WI38 (cell line): ENCODE measurements around the gene GATAD1.
"Not testable (repeated sequence)": the region's sequence is repeated elsewhere in the genome, so short reads cannot be mapped to it uniquely, and the experiment has no call there.

Source experiments
- H3K4me3 ChIP-seq: 2 replicates; pipeline ENCODE4 v1.5.1; 2011; ENCODE audit warnings: low read depth, mild to moderate bottlenecking, control low read depth, low read length
- TF ChIP-seq, protein P1 (sequence below): IDR thresholded peaks from 2 replicates; pipeline ENCODE4 v1.5.1; 2012; ENCODE audit warnings: low read depth, mild to moderate bottlenecking, control low read depth, low read length

Gene GATAD1

DNA sequence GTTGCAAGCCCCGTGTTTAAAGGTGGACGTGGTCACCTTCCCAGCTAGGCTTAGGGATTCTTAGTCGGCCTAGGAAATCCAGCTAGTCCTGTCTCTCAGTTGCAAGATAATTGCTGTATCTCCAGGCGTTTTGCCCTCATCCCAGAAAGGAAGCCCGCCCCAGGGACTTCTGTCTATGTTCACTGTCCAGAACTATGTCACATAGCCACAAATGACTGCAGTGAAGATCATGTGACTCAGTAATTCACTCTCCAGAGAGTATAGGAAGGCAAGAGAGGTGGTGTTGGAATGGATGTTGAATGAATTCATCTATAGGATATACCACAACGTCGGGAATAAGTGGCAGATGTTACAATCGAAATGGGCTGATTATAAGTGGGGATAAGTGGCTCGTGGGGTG is 30.8 kb downstream of the GATAD1 start:
- no peak overlapping the region for H3K4me3 ChIP-seq
- TF ChIP-seq, protein P1, sequence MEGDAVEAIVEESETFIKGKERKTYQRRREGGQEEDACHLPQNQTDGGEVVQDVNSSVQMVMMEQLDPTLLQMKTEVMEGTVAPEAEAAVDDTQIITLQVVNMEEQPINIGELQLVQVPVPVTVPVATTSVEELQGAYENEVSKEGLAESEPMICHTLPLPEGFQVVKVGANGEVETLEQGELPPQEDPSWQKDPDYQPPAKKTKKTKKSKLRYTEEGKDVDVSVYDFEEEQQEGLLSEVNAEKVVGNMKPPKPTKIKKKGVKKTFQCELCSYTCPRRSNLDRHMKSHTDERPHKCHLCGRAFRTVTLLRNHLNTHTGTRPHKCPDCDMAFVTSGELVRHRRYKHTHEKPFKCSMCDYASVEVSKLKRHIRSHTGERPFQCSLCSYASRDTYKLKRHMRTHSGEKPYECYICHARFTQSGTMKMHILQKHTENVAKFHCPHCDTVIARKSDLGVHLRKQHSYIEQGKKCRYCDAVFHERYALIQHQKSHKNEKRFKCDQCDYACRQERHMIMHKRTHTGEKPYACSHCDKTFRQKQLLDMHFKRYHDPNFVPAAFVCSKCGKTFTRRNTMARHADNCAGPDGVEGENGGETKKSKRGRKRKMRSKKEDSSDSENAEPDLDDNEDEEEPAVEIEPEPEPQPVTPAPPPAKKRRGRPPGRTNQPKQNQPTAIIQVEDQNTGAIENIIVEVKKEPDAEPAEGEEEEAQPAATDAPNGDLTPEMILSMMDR: no peak

DNA sequence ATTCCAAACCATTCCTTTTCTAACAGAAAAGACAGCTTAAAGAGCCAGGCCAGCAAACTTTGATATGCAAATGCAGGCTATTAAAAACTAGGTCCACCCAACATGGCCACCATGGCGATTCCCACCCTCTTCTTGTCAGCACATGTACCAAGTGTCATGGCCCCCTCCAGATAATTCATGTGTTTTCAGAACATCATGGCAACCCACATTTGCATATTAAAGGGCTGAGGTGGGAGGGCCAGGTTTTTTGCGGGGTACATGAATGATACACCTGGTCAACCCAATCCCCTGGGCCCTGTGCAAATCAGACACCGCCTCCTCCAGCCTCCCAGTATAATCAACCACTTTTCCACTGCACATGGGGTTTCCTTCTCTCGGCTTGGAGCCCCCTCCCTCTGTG is 31.4 kb downstream of the GATAD1 start:
- H3K4me3 ChIP-seq: no peak overlapping the region
- TF ChIP-seq, protein P1: no peak

DNA sequence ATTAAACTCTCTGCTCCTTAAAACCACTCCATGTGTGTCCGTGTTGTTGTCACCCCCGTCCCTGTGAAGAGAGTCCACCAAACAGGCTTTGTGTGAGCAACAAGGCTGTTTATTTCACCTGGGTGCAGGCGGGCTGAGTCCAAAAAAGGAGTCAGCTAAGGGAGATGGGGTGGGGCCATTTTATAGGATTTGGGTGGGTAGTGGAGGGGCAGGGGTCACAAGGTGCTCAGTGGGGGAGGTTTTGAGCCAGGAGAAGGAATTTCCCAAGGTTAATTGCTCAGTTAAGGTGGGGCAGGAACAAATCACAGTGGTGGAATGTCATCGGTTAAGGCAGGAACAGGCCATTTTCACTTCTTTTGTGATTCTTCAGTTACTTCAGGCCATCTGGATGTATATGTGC is 31.9 kb downstream of the GATAD1 start:
- not testable (repeated sequence) for H3K4me3 ChIP-seq

DNA sequence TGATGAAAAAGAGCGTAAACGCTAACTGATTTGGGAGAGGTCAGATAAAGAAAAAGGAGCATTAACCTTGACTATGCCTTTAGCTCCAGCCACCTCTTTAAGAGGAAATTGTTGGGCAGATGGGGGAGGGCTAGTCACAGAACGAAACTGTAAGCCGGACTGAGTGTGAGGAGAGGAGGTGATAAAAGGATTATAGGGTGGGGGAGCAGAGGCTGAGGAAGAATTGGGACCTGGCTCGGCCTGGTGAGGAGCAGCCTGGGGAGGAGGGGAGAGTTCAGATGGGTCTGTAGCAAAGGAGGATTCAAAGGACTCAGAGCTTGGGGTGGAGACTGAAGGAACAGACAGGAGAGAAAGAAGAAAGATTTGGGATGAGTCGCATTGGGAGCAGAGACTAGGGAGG is 36.3 kb downstream of the GATAD1 start:
- H3K4me3 ChIP-seq: not testable (repeated sequence)

DNA sequence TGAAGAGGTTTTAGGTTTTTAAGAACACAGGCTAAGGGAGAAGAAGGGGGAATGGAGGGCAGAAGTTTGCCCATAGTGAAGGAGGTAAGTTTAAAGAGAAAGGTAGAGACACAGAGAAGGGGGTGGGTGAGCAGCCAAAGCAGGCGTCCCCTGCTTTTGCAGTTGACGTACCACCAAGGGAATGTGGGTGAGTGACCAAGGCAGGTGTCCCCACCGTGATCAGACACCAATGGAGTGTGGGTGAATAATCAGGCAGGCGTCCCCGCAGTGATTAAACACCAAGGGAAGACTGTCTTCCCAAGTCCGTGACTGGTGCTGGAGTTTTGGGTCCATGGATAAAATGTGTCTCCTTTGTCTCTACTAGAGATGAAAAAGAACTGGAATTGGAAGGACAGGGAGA is 36.9 kb downstream of the GATAD1 start:
- not testable (repeated sequence) for H3K4me3 ChIP-seq

DNA sequence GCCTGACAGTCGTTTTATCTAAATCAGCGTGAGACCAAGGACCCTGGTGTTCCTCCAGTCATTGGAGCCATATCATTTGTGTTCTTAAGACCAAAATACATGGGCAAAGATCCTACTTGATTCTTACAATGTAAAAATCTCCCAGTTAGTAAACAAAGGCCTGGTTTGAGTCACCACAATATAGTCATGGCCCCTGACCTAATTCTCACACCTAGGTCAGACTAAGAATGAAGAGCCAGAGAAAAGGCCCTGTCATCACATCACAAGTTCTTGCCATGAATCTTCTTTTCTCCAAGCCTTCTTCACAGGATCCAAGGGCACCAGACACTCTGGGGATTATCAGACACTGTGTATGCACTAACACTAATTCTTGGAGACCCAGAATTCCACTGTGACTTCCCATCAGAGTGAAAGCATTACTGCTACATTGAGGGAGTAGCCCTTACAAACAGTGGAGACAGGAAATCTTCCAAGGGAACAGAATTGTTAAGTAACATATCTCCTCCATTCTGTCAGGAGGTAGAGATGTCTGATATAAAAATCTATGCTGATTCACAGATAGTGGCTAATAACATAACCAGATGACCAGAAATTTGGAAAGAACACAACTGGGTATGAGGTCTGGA is 38.1 kb downstream of the GATAD1 start:
- TF ChIP-seq, protein P1: no peak
- H3K4me3 ChIP-seq: no peak overlapping the region

DNA sequence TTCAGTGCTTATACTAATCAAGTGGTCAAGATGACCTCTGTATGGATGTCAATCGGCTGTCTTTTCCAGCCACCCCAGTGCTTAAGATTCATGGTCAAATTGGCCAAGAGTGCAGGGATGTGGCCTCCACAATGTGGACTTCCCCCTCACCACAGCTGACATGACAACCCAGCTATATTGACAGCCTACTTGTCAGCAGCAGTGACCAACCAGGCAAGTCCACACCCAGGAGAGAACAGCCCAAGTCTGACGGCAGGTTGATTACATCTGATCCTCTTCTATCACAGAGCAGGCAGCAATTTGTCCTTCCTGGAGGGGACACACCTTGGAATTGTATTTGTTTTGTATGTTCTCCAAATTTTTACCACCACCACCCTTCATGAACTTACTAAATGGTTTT is 38.7 kb downstream of the GATAD1 start:
- TF ChIP-seq, protein P1: no peak
- H3K4me3 ChIP-seq: no peak overlapping the region

DNA sequence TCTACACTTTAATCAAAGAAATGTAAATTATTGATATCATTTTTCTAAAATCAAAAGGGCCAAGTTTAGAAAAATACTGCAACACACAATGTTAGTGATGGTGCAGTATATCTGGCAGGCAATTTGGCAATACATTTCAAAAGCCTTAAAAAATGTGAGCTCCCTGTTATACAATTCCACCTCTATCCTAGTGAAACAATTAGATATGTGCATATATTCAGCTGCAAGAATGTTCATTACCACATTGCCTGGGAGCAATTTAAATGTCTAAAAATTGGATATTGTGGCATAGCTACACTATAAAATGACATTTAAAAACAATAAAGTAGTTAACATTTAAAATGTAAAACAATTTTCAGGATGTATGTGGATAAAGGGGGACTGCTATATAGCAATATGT is 40.5 kb downstream of the GATAD1 start:
- no peak overlapping the region for H3K4me3 ChIP-seq
- TF ChIP-seq, protein P1: no peak

DNA sequence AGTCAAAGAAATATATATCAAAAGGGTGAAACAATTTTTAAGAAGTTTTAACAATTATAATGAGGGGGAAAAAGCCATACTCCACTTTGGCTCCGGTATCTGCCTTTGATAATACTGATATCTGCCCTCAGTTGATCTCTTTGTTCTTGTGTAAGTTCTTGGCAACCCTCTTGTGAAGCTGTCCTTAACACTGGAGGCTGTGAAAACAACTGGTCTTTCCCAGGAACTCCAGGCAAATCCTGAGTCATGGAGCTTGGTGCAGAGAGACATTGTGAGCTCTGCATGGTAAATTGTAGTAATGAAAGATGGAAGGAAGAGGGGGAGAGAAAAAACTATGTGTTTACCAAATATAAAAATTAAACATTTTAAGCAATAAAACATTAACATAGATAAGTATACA is 42.4 kb downstream of the GATAD1 start:
- TF ChIP-seq, protein P1: no peak
- H3K4me3 ChIP-seq: no peak overlapping the region
